Mesenchymal stem cell (in vitro differentiated cells and primary cell): ENCODE results near the gene VENTX.

Source experiments
- DNase-seq: peaks from one replicate; pipeline ENCODE4 v3.0.0-alpha.2; 2013
- H2AFZ ChIP-seq: one replicate; pipeline ENCODE4 v1.6.1; 2013; ENCODE audit warnings: low read depth, mild to moderate bottlenecking, control low read depth, inconsistent platforms, low read length, moderate library complexity
- H2AK5ac ChIP-seq: 2 replicates; pipeline ENCODE4 v1.6.1; 2013; ENCODE audit warnings: low read length, moderate library complexity, mild to moderate bottlenecking, inconsistent platforms; ENCODE audit not compliant: severe bottlenecking
- H2BK120ac ChIP-seq: one replicate; pipeline ENCODE4 v1.6.1; 2013; ENCODE audit warnings: low read depth, mild to moderate bottlenecking, inconsistent platforms, low read length, moderate library complexity
- H2BK12ac ChIP-seq, 2 experiments: one replicate each; pipeline ENCODE4 v1.6.1; 2013; ENCODE audit warnings: inconsistent platforms in 2 of 2, low read length in 2 of 2, mild to moderate bottlenecking in 2 of 2, moderate library complexity in 2 of 2, control low read depth in 1 of 2
- H2BK15ac ChIP-seq: one replicate; pipeline ENCODE4 v1.6.1; 2013; ENCODE audit warnings: mild to moderate bottlenecking, low read depth, inconsistent platforms; ENCODE audit not compliant: poor library complexity, severe bottlenecking
- H2BK5ac ChIP-seq: 2 replicates; pipeline ENCODE4 v1.6.1; 2013; ENCODE audit warnings: low read depth, mild to moderate bottlenecking, low read length, control low read depth, inconsistent platforms; ENCODE audit not compliant: poor library complexity, severe bottlenecking
- H3K14ac ChIP-seq, 2 experiments: one replicate each; pipeline ENCODE4 v1.6.1; 2013; ENCODE audit warnings: inconsistent platforms in 2 of 2, low read length in 2 of 2, control low read depth in 1 of 2, mild to moderate bottlenecking in 1 of 2, moderate library complexity in 1 of 2
- H3K18ac ChIP-seq, 2 experiments: one replicate each; pipeline ENCODE4 v1.6.1; 2013; ENCODE audit warnings: inconsistent platforms in 2 of 2, low read length in 2 of 2, control low read depth in 1 of 2, low read depth in 1 of 2, mild to moderate bottlenecking in 1 of 2
- H3K23ac ChIP-seq, 2 experiments: one replicate each; pipeline ENCODE4 v1.6.1; 2013; ENCODE audit warnings: inconsistent platforms in 2 of 2, low read length in 2 of 2, mild to moderate bottlenecking in 2 of 2, moderate library complexity in 2 of 2, control low read depth in 1 of 2
- H3K27ac ChIP-seq: 2 replicates; pipeline ENCODE4 v1.5.1; 2013; ENCODE audit warnings: mild to moderate bottlenecking, moderate library complexity, low read length, control low read depth, inconsistent platforms; ENCODE audit not compliant: poor library complexity, severe bottlenecking
- H3K27me3 ChIP-seq, 2 experiments: 2 replicates each; pipeline versions ENCODE4 v1.6.1 to v1.7.0; 2013; ENCODE audit warnings: low read length in 2 of 2, mild to moderate bottlenecking in 2 of 2, moderate library complexity in 2 of 2, control low read depth in 1 of 2, inconsistent platforms in 1 of 2; ENCODE audit not compliant: control insufficient read depth in 1 of 2, insufficient read depth in 1 of 2
- H3K36me3 ChIP-seq, 2 experiments: 2 replicates each; pipeline versions ENCODE4 v1.6.1 to v1.7.0; 2013; ENCODE audit warnings: low read length in 2 of 2, control low read depth in 1 of 2, inconsistent platforms in 1 of 2, low read depth in 1 of 2, mild to moderate bottlenecking in 1 of 2; ENCODE audit not compliant: insufficient read depth in 2 of 2, control insufficient read depth in 1 of 2
- H3K4ac ChIP-seq, 2 experiments: one replicate each; pipeline ENCODE4 v1.6.1; 2013; ENCODE audit warnings: inconsistent platforms in 2 of 2, low read length in 2 of 2, mild to moderate bottlenecking in 2 of 2, moderate library complexity in 2 of 2, control low read depth in 1 of 2, low read depth in 1 of 2
- H3K4me1 ChIP-seq: 2 replicates; pipeline ENCODE4 v1.6.1; 2013; ENCODE audit warnings: low read depth, low read length, control low read depth; ENCODE audit not compliant: control insufficient read depth, insufficient read depth
- H3K4me2 ChIP-seq: 2 replicates; pipeline ENCODE4 v1.6.1; 2013; ENCODE audit warnings: low read length, mild to moderate bottlenecking, inconsistent platforms; ENCODE audit not compliant: poor library complexity, severe bottlenecking
- H3K4me3 ChIP-seq, 2 experiments: 2 replicates each; pipeline versions ENCODE4 v1.5.1 to v1.7.0; 2013; ENCODE audit warnings: low read length in 2 of 2, mild to moderate bottlenecking in 2 of 2, control low read depth in 1 of 2, low read depth in 1 of 2; ENCODE audit not compliant: insufficient read depth in 1 of 2
- H3K79me1 ChIP-seq: replicated peaks from 2 replicates; pipeline ENCODE4 v1.6.1; 2013; ENCODE audit warnings: mild to moderate bottlenecking, control low read depth, low read length, inconsistent platforms; ENCODE audit not compliant: poor library complexity, severe bottlenecking
- H3K9ac ChIP-seq: 2 replicates; pipeline ENCODE4 v1.7.0; 2013; ENCODE audit warnings: mild to moderate bottlenecking, low read length, moderate library complexity
- H3K9me3 ChIP-seq: 2 replicates; pipeline ENCODE4 v1.7.0; 2013; ENCODE audit warnings: mild to moderate bottlenecking, low read length; ENCODE audit not compliant: control insufficient read depth
- H4K8ac ChIP-seq: one replicate; pipeline ENCODE4 v1.6.1; 2013; ENCODE audit warnings: inconsistent platforms, mild to moderate bottlenecking, low read length, moderate library complexity
- H4K91ac ChIP-seq: one replicate; pipeline ENCODE4 v1.6.1; 2013; ENCODE audit warnings: mild to moderate bottlenecking, low read length, inconsistent platforms
- WGBS: methylation state at CpG from one replicate; pipeline ENCODE4 v1.1.7; 2013; ENCODE audit warnings: mixed read lengths; 5-methylcytosine and 5-hydroxymethylcytosine counted together

The VENTX gene

DNA sequence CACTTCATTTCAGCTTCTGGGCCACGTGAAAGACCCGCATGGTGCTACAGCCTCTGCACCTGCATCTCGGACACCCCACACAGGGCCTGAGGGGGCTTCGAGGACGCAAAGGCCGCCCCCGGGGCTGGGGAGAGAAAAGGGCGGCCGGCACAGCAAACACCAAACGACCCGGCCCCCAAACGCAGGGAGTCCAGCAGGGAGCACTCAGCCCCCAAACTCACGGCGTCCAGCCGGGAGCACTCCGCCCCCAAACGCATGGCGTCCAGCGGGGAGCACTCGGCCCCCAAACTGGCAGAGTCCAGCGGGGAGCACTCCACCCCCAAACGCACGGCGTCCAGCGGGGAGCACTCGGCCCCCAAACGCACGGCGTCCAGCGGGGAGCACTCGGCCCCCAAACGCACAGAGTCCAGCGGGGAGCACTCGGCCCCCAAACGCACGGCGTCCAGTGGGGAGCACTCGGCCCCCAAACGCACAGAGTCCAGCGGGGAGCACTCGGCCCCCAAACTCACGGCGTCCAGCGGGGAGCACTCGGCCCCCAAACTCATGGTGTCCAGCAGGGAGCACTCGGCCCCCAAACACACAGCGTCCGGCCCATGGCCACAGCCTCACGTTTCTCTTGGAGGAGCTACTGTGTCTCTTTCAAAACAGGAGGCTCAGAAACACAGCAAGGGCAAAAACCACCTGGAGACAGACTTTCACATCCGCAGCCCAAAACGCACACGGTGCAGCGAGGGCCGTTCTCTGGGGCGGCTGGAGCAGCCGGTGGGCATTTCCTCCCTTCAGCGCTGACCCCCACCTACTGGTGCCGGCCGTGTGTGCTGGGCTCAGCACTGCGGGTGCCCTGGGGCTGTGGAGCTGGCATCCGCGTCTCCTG is 34.6 kb upstream of the VENTX start:
- Histone ChIP-seq H4K91ac (no peak overlapping the region), H2BK5ac (no peak overlapping the region), H3K27me3 (peaks cover 0 to 4% of the 10 kb centered on the region in 2 experiments), H2AK5ac (no peak overlapping the region), H4K8ac (no peak overlapping the region), H3K18ac (no peak overlapping the region), H3K27ac (no peak overlapping the region), H3K4me3 (no peak overlapping the region), H3K4me1 (peaks cover 4% of the 10 kb centered on the region), H3K36me3 (no peaks in the 10 kb centered on the region), H2BK15ac (no peak overlapping the region), H2AFZ (no peak overlapping the region), H2BK12ac (no peak overlapping the region), H3K9ac (no peak overlapping the region), H3K79me1 (no peaks in the 10 kb centered on the region), H3K4ac (no peak overlapping the region), H3K14ac (no peak overlapping the region), H3K4me2 (no peak overlapping the region), H3K23ac (no peak overlapping the region), H3K9me3 (no peaks in the 10 kb centered on the region), H2BK120ac (no peak overlapping the region)
- WGBS = 88% methylated on average over 50 of the region's 62 CpGs
- no peak for DNase-seq

DNA sequence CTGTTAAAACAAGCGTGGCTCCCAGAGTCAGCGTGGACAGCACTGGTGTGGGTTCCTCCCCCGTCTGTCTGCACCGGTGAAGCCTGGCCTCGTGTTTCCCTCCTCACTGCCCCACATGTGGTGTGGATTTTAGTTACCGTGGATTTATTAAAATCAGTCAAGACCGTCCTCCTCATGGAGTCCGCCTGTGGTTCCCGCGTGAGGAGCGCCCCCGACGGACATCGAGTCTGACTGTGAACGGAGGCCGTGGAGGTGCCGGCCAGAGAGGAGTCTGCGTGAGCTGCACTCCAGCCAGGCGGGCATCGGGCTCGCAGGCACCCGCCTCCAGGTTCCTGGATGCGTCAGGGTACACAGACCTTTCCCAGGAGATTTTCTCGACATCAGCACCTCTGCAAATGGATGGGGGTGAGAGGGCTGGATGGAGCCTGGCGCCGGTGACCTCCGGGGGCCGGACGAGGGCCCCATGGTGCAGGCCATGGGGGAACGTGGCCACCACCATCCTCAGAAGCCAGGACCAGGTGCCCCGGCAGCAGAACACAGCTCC is 33.9 kb upstream of the VENTX start:
- no peak overlapping the region for H3K4me3 ChIP-seq
- H3K4me1 ChIP-seq = peaks cover 4% of the 10 kb centered on the region
- no peak overlapping the region for H3K14ac ChIP-seq
- no peaks in the 10 kb centered on the region for H3K79me1 ChIP-seq
- H2BK12ac ChIP-seq = no peak overlapping the region
- no peak overlapping the region for H2BK120ac ChIP-seq
- H3K9ac ChIP-seq = no peak overlapping the region
- no peak overlapping the region for H3K27ac ChIP-seq
- H3K36me3 ChIP-seq = no peaks in the 10 kb centered on the region
- no peak overlapping the region for H3K4me2 ChIP-seq
- H2BK15ac ChIP-seq = no peak overlapping the region
- no peak overlapping the region for H2BK5ac ChIP-seq
- no peak overlapping the region for H3K23ac ChIP-seq
- no peak overlapping the region for H4K91ac ChIP-seq
- no peak overlapping the region for H3K18ac ChIP-seq
- H2AFZ ChIP-seq = no peak overlapping the region
- H4K8ac ChIP-seq = no peak overlapping the region
- H3K9me3 ChIP-seq = no peaks in the 10 kb centered on the region
- peaks cover 0 to 4% of the 10 kb centered on the region in 2 experiments for H3K27me3 ChIP-seq
- no peak overlapping the region for H2AK5ac ChIP-seq
- H3K4ac ChIP-seq = no peak overlapping the region
- WGBS = 85% methylated on average over 31 of the region's 31 CpGs
- DNase-seq = no peak

DNA sequence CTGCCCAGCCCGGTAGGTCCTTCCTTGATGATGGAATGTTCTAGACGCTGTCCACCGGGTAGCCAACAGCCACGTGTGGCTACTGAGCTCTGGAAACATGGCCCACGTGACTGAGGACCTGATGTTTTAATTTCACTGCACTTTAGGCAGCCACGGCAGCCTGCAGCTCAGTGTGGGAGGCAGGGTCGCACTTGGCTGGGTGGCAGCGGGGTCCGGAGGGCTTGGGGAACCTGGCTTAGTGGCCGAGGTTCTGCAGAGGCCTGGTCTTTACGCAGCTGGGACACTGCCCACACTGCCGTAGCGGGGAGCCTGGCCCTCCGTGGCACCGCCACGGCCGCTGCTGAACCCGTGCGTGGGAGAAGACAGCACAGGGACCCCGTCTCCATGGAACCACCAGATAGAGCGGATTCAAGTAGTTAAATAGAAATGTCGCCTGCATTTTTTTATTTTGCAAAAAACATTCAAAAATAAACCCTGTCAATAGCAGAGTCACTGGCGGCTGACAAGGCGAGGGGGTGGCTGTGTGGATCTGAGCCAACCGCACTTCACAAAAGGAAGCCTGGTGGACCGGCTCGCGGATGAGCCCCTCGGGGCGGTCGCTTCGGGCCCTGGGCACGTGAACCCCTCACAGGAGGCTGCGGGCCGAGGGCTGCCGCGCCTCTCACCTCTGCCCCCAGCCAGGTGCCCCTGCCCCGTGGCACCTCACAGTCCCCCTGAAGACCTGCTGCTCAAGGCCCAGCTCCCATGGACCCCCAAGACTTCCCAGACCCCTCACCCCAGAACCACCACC is 33.2 kb upstream of the VENTX start:
- Histone ChIP-seq H3K18ac (no peak overlapping the region), H2AFZ (no peak overlapping the region), H3K9ac (no peak overlapping the region), H3K23ac (no peak overlapping the region), H3K4me1 (peaks cover 4% of the 10 kb centered on the region), H3K9me3 (no peaks in the 10 kb centered on the region), H2BK15ac (no peak overlapping the region), H3K79me1 (no peaks in the 10 kb centered on the region), H3K27ac (no peak overlapping the region), H3K14ac (peak overlapping the region in 1 of 2 experiments; percentile 3), H3K4me2 (no peak overlapping the region), H4K91ac (no peak overlapping the region), H2BK5ac (no peak overlapping the region), H2BK12ac (no peak overlapping the region), H4K8ac (no peak overlapping the region), H3K4me3 (no peak overlapping the region), H3K4ac (no peak overlapping the region), H3K36me3 (no peaks in the 10 kb centered on the region), H2AK5ac (no peak overlapping the region), H2BK120ac (no peak overlapping the region), H3K27me3 (peaks cover 0 to 4% of the 10 kb centered on the region in 2 experiments)
- no peak for DNase-seq
- WGBS = 90% methylated on average over 38 of the region's 38 CpGs

DNA sequence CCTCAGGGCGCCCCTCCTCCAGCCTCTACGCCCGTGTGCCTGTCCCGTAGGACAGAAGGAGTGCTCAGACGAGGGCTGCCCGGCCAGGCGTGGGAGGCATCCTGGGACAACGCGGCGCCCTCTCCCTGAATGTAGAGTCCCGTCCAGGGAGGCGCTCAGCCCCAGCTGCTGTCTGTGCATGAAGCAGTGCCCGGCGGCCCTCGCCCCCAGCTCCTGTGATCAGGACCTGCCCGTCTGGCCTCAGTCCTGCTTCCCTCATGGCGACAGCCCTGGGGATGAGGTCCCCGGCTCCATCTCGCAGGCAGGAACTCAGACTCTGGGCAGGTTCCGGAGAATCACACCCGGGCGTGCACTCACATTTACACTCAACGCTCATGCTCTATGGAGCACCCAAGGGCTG is 32.5 kb upstream of the VENTX start:
- Histone ChIP-seq H3K18ac (no peak overlapping the region), H3K27me3 (peaks cover 0 to 4% of the 10 kb centered on the region in 2 experiments), H2BK12ac (no peak overlapping the region), H3K4me2 (no peak overlapping the region), H3K23ac (no peak overlapping the region), H3K9me3 (no peaks in the 10 kb centered on the region), H3K4me3 (no peak overlapping the region), H3K9ac (no peak overlapping the region), H2BK15ac (no peak overlapping the region), H2AFZ (no peak overlapping the region), H3K36me3 (no peaks in the 10 kb centered on the region), H3K4me1 (peaks cover 3% of the 10 kb centered on the region), H4K8ac (no peak overlapping the region), H2BK120ac (no peak overlapping the region), H3K79me1 (no peaks in the 10 kb centered on the region), H4K91ac (no peak overlapping the region), H2AK5ac (no peak overlapping the region), H3K27ac (no peak overlapping the region), H3K14ac (no peak overlapping the region), H3K4ac (no peak overlapping the region), H2BK5ac (no peak overlapping the region)
- DNase-seq = no peak
- 80% methylated on average over 23 of the region's 23 CpGs for WGBS
